Measurements from ENCODE around the gene SKIL. TPM values are rescaled to one million over a fixed set of nuclear protein-coding genes. Genes with fewer than 3 reads are reported as not detected.
A peak's percentile ranks its signal among the peaks of the same experiment; 100 is the strongest.

Gene SKIL
- total and polyA plus RNA-seq, 2 experiments from 2014 or later, result 141 to 358 TPM

DNA sequence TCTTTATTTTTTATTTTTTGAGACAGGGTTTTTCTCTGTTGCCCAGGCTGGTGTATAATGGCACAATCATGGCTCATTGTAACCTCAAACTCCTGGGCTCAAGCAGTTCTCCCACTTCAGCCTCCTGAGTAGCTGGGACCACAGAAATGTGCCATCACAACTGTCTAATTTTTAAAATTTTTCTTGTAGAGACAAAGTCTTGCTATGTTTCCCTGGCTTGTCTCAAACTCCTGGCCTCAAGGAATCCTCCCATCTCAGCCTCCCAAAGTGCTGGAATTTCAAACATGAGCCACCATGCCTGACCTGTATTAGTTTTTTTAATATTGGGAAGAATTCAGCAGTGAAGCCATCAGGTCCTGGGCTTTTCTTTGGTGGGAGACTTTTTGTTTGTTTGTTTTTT lies 47.6 kb downstream of the SKIL start (continued):
- TF ChIP-seq, protein P1, sequence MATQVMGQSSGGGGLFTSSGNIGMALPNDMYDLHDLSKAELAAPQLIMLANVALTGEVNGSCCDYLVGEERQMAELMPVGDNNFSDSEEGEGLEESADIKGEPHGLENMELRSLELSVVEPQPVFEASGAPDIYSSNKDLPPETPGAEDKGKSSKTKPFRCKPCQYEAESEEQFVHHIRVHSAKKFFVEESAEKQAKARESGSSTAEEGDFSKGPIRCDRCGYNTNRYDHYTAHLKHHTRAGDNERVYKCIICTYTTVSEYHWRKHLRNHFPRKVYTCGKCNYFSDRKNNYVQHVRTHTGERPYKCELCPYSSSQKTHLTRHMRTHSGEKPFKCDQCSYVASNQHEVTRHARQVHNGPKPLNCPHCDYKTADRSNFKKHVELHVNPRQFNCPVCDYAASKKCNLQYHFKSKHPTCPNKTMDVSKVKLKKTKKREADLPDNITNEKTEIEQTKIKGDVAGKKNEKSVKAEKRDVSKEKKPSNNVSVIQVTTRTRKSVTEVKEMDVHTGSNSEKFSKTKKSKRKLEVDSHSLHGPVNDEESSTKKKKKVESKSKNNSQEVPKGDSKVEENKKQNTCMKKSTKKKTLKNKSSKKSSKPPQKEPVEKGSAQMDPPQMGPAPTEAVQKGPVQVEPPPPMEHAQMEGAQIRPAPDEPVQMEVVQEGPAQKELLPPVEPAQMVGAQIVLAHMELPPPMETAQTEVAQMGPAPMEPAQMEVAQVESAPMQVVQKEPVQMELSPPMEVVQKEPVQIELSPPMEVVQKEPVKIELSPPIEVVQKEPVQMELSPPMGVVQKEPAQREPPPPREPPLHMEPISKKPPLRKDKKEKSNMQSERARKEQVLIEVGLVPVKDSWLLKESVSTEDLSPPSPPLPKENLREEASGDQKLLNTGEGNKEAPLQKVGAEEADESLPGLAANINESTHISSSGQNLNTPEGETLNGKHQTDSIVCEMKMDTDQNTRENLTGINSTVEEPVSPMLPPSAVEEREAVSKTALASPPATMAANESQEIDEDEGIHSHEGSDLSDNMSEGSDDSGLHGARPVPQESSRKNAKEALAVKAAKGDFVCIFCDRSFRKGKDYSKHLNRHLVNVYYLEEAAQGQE (IDR thresholded peaks at IDR 0.05; ENCODE audit: unreplicated experiment), result no peak

DNA sequence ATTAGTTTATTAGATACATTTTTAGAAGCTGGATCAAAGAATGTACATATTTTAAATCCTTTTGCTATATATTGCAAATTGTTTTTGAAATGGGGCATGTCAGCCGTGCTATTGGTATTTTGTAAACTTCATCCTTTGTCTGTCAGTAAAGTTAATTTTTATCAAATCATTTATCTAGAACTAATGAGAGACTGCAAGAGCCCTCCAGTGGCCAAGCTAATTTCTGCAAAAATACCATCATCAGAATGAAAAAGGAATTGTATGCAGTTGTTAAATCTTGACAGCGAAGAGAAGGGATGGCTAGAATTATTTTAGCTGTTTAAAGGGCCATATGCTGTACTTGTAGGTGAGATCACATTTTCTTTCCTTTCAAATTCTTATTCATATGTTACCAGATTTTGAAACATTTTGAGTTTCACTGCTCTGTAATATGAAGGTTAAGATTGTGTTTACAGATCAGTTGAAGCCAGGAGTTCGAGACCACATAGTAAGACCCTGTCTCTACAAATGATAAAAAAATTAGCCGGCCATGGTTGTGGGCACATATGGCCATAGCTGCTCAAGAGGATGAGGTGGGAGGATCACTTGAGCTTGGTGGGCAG lies 53.0 kb downstream of the SKIL start:
- peaks cover 8% of the 10 kb centered on the region for H3K4me1 Mint-ChIP-seq
- no peaks in the 10 kb centered on the region for H3K4me1 ChIP-seq (ENCODE audit: insufficient read depth)
- ATAC-seq (no peak), DNase-seq (ENCODE audit: low spot score) (peak; percentile 39)
- 0 out of 2 replicates have a peak, but pooled peaks cover 5% of the 10 kb centered on the region for H3F3A ChIP-seq (replicated peaks; ENCODE audit: low read depth)
- H3K9me3 Mint-ChIP-seq, result no peaks in the 10 kb centered on the region
- no peak overlapping the region for H3K27ac Mint-ChIP-seq
- H4K20me1 ChIP-seq (replicated peaks; ENCODE audit: insufficient read depth), result no peaks in the 10 kb centered on the region
- H3K36me3 Mint-ChIP-seq (ENCODE audit: low read depth), result no peaks in the 10 kb centered on the region
- no peaks in the 10 kb centered on the region for H3K9me2 ChIP-seq (ENCODE audit: insufficient read depth)
- peaks cover 2% of the 10 kb centered on the region for H3K27me3 Mint-ChIP-seq (ENCODE audit: insufficient read depth, low read depth, poor library complexity)
- no peak overlapping the region for H3K4me3 Mint-ChIP-seq
- H3K27me3 ChIP-seq (ENCODE audit: insufficient read depth), result no peaks in the 10 kb centered on the region
- H2AFZ ChIP-seq, result no peak overlapping the region
- H3K27ac ChIP-seq (ENCODE audit: low read depth), result no peak overlapping the region
- no peaks in the 10 kb centered on the region for H3K36me3 ChIP-seq (ENCODE audit: insufficient read depth)
- H3K4me2 ChIP-seq, result no peak overlapping the region
- H3K79me2 ChIP-seq (replicated peaks; ENCODE audit: insufficient read depth), result no peaks in the 10 kb centered on the region
- no peak overlapping the region for H3K4me3 ChIP-seq
- TF ChIP-seq POLR2AphosphoS5 (IDR thresholded peaks at IDR 0.05; ENCODE audit: low read depth), result no peak
- TF ChIP-seq, protein P1 (IDR thresholded peaks at IDR 0.05; ENCODE audit: unreplicated experiment), result no peak
- TF ChIP-seq, protein P2, sequence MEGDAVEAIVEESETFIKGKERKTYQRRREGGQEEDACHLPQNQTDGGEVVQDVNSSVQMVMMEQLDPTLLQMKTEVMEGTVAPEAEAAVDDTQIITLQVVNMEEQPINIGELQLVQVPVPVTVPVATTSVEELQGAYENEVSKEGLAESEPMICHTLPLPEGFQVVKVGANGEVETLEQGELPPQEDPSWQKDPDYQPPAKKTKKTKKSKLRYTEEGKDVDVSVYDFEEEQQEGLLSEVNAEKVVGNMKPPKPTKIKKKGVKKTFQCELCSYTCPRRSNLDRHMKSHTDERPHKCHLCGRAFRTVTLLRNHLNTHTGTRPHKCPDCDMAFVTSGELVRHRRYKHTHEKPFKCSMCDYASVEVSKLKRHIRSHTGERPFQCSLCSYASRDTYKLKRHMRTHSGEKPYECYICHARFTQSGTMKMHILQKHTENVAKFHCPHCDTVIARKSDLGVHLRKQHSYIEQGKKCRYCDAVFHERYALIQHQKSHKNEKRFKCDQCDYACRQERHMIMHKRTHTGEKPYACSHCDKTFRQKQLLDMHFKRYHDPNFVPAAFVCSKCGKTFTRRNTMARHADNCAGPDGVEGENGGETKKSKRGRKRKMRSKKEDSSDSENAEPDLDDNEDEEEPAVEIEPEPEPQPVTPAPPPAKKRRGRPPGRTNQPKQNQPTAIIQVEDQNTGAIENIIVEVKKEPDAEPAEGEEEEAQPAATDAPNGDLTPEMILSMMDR (conservative IDR thresholded peaks at IDR 0.05; ENCODE audit: low read depth in 2 of 2), result peak; percentile 60 to 62
- no peak for TF ChIP-seq ZNF114 (CRISPR knock-in tag; IDR thresholded peaks at IDR 0.05)

All from GM23338 (cell line).